ENCODE measurements around the gene MPG.
"Not testable (repeated sequence)": the region's sequence is repeated elsewhere in the genome, so short reads cannot be mapped to it uniquely, and the experiment has no call there.

The MPG gene

GRCh38 chr16:77807-78443 is at the start of gene MPG:
Gene MPG, plus strand, starts transcription at chr16:78225. Its CDS starts 85 bp downstream, at chr16:78310.
- peak; percentile 76 for DNase-seq (ENCODE audit: low read depth)

GRCh38 chr16:30627-31026 is 47.4 kb upstream of the MPG start:
- DNase-seq (ENCODE audit: low read depth) = not testable (repeated sequence)

GRCh38 chr16:33154-33876 is 44.7 kb upstream of the MPG start:
- not testable (repeated sequence) for DNase-seq (ENCODE audit: low read depth)

GRCh38 chr16:33877-34647 is 44.0 kb upstream of the MPG start:
- no peak for DNase-seq (ENCODE audit: low read depth)

- no peak for DNase-seq (ENCODE audit: low read depth)
Measured at GRCh38 chr16:34648-34987, 43.4 kb upstream of the MPG start.

- no peak for DNase-seq (ENCODE audit: low read depth)
Measured at GRCh38 chr16:35011-35677, 42.9 kb upstream of the MPG start.

DNA sequence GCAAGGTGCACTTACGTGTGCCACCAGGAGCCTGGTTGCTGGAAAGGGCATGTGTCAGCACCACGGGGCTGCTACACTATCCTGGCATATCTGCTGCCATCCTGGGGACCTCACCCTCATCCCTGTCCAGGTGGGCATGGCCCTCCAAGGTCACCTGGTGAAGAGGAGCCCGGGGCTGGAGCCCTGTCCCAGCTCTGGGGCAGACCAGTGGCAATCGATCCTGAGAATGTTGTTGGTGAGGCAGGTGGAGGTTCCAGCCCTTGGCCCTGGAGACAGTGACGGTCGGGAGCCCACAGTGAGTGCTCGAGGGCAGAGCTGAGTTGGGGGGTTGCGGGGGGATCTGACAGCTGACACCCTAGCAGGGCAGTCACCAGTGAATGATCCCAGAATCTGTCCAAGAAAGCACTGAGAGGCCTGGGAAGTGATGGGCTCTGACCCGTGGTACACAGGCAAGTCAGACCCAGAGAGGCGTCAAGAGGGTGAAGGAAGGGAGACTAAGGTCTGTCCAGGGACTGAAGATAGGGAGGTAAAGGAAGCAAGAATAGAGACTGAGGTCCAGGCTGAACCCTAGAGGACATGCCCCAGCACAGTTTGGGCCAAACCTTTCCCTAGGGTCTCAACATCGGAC is 42.2 kb upstream of the MPG start:
- DNase-seq (ENCODE audit: low read depth) = no peak

DNA sequence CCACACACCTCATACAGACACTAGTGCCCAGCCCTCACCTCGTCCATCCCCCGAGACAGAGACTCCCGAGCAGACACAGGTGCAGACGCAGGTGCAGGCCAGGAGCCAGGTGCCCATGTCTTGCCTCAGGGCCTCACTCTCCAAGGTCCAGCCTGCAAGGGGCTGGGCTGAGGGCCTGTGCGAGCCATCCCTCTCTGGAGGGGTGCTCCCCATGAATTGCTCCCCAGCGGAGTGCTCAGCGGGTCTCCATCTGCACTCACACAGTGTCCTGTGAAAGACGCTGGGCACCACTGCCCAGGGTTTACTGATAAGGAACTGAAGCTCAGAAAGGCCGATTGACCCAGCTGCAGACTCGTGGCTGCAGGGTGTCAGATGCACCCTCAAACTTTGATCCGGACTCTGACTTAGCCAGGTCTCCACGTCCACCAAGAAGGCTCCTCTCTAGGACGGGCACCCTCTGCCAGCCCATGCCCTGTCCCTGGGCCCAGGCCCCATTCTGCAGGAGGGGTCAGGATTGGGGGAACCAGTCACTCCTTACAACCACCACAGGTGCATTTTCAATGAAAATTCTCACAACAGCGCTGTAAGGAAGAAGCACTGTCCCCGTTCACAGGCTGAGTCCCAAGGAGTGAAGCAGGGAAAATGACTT is 41.6 kb upstream of the MPG start:
- DNase-seq (ENCODE audit: low read depth) = no peak

DNA sequence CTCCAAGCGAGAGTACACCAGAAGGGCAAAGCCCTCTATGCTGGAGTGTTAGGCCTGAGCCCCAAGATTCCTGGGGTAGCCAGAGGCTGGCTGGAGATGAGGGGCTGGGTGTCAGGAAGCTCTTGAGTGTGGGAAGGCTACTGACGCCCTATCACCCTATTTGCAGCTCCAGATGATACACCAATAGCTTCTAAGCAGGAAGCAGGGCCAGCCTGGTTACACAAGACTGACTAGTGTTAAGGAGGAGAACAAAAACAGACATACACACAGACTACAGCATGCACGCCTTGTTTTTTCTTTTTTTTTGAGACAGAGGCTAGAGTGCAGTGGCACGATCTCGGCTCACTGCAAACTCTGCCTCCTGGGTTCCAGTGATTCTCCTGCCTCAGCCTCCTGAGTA is 40.5 kb upstream of the MPG start:
- peak; percentile 35 for DNase-seq (ENCODE audit: low read depth)

DNA sequence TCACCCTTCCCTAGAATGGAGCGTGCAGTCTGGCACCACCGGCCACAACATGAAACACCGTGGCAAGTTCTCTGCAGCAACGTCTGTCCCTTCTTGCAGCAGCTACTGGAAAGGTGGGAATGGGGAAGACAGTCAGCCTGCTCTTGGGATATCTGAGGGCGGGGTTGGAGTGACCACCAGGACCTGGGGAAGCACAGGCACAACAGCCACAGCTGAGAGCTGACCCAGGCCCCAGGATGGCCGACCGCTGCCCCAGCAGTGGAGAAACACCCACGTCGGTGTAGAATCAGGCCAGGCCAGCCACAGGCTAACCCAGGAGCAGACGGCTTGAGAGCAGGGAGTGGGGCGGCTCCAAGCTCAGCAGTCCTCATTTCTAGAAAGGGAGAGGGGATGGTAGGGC is 39.8 kb upstream of the MPG start:
- DNase-seq (ENCODE audit: low read depth) = not testable (repeated sequence)

DNA sequence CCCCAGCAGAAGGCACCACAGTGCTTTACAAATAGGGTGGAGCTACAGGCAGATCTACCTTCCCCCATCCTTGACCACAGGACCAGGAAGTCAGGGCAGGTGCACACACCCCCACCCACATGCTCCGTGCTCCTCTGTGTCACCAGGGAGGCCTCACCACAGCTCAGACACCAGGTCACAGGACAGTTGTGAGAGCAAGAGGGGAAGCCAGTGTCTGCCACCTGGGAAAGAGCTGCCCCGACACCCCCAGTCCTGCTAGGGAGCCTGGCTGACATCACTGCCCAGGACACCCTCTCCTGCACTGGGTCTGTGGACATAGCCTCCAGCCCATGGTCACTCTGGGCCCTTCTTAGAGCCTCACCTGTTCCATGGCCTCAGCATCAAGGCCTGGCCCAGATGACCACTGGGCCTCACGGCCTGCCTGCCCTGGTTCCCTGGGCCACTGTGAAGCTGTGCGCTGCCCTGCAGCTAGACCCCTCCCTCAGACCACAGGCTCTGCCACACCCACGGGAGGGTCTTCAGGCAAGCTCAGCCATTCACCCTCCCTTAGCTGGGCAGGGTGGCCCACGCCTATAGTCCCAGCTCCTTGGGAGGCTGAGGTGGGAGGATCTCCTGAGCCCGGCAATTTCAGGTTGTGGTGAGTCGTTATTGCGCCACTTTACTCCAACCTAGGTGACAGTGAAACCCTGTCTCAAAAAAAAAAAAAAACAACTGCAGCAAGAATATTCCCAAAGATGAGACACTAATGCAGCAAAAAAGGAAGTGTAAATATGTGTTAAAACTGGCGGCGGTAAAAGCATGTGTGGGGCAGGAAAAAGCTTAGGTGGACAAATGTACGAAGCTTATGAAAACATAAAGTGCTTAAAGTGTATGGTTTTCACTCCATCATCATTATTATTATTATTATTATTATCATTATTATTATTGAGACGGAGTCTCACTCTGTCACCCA is 38.8 kb upstream of the MPG start:
- no peak for DNase-seq (ENCODE audit: low read depth)

DNA sequence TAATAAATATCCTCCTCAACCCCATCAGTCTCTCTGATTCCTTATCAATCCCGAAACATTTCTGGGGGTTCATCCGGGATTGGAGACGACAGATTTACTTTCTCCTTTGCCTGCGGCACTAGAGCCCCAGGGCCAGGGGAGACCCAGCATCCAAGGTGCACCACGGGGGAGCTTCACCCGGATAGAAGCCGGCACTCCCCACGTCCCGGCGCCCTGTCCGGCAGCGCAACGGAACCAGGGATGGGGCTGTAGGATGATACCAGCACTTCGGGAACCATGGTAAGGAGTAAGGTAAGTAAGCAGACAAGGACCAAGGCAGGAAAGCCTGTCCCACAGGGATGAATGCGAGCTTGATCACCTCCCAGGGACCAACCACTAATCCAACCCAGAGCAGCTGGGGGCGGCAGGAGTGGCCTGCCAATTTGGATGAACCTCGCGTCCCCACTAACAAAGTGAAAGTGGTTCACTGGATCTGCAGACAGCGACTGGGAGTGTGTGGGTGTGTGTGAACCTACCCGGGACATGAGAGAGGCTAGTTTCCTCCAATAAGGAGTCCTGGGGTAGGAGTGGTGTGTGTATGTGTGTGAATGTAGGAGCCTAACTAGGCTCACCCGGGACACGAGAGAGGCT is 36.5 kb upstream of the MPG start:
- DNase-seq (ENCODE audit: low read depth) = peak; percentile 6

- no peak for DNase-seq (ENCODE audit: low read depth)
Measured at GRCh38 chr16:42069-42457, 36.0 kb upstream of the MPG start.

GRCh38 chr16:42691-43090 is 35.3 kb upstream of the MPG start:
- no peak for DNase-seq (ENCODE audit: low read depth)

- DNase-seq (ENCODE audit: low read depth) = no peak
Measured at GRCh38 chr16:43294-43693, 34.7 kb upstream of the MPG start.

DNA sequence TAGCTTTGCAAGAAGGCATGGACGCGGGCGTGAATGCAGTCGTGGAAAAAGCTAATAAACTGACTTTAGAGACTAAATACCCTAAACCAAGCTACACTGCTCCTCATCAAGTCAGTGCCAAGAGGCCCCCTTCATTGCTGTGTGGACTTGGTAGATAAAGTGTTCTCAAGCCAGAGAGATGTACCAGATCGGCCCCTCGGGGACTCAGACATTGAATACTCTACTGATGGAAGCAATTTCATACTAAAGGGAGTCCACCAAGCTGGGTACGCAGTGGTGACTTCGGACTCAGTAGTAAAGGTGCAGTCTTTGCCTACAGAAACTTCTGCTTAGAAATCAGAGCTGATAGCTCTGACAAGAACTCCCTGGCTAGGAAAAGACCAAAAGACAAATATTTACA is 33.4 kb upstream of the MPG start:
- no peak for DNase-seq (ENCODE audit: low read depth)

DNA sequence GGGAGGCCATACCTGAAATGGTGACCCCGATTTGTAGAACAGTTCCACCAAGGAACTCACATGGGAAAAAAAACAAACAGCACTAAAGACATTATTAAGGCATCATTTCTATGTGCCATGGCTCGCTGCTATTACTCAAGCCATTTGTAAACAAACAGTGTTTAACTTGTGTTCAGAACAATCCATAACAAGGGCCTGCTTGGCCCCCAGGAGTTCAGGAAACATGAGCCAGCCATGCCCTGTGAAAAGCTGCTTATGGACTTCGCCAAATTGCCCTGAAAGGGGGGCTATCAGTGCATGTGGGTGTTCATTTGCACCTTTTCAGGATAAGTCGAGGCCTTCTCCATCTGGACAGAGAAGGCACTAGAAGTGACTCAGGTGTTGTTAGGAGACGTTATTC is 32.6 kb upstream of the MPG start:
- DNase-seq (ENCODE audit: low read depth) = no peak

DNA sequence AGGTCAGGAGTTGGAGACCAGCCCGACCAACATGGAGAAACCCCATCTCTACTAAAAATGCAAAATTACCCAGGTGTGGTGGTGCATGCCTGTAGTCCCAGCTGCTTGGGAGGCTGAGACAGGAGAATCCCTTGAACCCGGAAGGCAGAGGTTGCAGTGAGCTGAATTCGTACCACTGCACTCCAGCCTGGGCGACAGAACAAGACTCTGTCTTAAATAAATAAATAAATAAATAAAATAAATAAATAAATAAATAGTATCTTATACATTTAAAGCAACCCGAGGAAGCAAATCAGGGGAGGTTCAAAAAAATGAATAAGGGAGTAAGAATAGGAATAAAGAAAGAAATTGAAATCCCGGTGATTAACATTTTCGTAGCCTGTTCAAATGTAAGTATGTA is 31.5 kb upstream of the MPG start:
- DNase-seq (ENCODE audit: low read depth) = not testable (repeated sequence)

DNA sequence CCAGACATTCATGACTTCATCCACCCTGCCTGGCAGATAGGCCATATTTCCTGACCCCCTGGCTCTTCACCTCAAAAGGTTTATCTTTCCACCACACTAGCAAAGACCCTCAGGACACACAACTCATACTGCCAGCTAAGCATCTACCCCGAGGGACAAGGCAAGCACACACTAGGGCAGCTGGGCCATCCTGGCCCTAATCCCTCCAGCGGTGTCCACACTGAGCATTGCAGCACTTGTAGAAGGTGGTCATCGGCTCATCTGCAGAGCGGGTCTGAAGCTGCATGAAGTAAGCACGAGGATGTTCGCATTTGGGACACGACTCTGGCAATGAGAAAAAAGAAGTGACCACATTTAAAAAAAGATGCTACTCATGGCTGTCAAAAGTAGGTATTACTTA is 30.8 kb upstream of the MPG start:
- DNase-seq (ENCODE audit: low read depth) = no peak
